ENCODE results near the gene EXOC4.
"Not testable (repeated sequence)": the region's sequence is repeated elsewhere in the genome, so short reads cannot be mapped to it uniquely, and the experiment has no call there.

The EXOC4 gene

DNA sequence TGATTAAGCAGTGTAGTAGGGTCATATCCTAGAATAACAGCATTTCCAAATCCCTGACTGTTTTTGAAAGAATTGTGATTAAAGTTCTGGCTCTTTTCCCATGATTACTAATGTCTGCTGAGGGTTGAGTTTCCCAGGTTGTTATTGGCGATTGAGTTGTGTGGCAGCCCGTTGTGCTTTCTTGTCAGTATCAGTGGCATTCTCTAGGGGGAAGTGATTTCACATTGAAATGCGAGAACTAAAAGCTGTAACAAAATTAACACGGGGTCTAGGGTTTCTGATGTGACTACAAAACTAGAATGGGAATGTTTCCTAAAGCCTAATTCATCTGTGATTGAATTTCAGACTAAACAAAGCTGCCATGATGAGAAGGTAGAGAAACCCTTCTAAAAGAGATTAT is 349.4 kb downstream of the EXOC4 start:
- in situ Hi-C loops (cut with MboI; ENCODE audit: low sequenced_read_pairs): no loop called here

DNA sequence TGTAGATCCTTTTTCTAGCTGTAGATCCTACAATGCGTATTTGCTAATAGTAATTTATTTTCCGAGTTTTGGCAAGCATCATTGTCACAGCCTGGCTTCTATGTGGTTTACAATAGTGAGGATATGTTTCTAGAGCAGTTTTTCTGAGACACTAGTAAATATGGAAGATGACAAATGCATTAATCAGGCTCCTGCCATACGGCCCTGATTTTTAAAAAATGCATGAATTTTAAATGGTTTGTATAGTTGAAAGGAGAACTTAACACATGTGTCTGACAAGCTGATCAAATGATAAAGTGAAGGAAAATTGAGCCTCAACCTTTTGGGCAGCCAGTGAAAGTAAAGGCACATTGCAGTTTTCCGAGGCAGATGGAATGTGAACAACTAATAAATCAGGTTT is 354.1 kb downstream of the EXOC4 start:
- in situ Hi-C loops (cut with MboI; ENCODE audit: low sequenced_read_pairs): no loop called here

DNA sequence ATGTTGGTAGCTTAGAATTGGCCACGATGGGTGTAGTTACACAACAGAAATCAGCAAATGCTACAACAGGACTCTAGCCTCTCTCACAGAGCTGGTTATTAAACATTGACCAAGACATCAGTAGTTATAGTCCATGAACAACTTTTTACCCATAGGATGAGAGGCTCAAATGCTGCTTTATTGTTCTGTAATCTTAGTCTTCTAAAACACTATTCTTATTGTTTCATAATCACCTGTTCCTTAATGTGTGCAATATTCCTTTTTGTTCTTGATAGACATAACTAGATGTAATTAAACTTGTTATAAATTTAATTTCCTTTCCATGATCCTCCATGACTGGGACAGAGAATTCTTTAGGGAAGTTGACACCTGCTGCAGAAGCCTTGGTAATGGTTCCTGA is 356.9 kb downstream of the EXOC4 start:
- in situ Hi-C loops (cut with MboI; ENCODE audit: low sequenced_read_pairs): no loop called here

DNA sequence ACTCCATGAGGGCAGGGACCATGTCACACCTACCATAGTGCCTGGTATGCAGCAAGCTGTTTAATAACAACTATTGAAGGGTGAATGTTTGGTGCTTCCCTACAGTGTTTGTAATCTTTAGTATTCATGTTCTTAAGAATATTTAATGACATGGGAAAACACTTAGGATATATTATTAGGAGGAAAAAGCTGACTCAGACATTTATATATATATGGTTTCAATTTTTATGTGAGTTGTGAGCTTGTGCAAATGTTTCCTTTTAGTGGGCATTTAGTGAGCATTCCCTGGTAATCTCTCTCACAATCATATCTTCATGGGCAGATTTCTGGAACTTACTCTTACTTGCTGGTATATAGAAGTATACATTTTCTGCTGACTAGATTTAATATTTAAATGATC is 359.1 kb downstream of the EXOC4 start:
- in situ Hi-C loops (cut with MboI; ENCODE audit: low sequenced_read_pairs): no loop called here

DNA sequence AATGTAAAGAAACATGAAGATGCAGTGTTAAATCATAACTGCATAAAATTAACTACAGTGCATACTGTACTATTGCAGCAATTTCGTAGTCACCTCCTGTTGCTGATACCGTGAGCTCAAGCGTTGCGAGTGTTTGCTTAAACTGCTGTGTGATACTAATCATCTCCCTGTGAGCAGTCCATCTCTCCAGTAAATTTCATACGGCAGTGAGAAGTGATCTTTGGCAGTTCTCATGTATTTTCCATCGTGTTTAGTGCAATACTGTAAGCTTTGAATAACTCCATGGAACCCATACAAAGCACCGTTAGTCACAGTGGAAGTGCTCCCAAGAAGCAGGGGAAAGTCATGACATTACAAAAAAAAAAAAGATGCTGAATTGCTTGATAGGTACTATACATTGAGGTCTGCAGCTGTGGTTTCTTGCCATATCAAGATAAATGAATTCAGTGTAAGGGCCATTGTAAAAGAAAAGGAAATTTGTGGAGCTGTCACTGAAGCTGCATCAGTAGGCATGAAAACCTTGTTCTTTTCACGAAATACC is 360.4 kb downstream of the EXOC4 start:
- in situ Hi-C loops (cut with MboI; ENCODE audit: low sequenced_read_pairs): no loop called here

DNA sequence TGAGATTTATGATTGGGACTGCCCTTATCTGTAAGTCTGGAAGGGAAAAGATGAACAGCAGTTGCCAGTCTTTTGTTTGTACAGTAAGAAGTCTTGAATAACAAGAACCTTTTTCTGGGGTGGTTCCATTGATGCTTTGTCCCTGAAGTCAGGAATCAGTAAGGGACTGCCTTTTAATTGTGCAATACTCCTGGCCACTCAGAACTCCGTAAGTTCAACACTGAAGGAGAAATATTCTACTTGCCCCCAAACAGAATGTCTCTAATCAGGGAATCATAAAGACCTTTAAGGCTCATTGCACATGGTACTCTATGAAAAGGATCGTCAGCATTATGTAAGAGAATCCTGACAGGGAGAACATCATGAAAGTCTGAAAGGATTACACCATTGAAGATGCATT is 361.4 kb downstream of the EXOC4 start:
- in situ Hi-C loops (cut with MboI; ENCODE audit: low sequenced_read_pairs): no loop called here

DNA sequence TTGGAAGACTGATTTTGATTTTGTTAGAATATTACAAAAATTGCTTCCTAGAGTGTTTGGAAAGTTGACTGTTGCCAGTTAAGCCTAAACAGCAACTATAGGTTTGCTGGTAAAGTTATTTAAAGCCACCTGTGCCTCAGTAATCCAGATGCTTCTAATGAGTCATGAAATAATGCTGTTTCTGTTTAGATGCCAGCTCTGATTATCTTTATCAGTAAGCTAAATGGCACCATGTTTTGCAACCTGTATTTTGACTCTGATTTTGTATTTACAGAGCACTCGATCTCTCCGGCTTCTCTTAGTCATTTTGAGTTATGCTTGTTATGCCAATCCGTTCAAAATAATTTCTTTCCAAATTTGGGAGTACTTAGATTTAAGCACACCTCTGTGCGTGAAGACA is 366.1 kb downstream of the EXOC4 start:
- in situ Hi-C loops (cut with MboI; ENCODE audit: low sequenced_read_pairs): no loop called here

DNA sequence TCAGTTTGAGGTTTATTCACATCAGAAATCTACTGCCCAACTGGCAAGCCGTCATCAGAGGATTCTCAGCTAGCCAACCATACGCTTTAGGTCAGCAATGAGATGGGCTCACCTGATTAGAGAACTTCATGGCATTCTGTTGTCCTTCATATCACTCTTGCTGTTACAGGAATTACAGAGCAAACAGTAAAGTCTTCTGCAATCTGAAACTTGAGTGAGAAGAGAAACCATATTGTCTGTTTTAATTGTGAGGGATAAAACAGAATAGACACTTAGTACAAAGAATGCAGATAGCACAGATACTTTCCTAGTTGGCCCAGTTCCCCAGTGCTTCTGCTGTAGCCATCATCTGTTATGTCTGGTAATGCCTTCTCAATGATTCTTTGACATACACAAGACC is 366.6 kb downstream of the EXOC4 start:
- in situ Hi-C loops (cut with MboI; ENCODE audit: low sequenced_read_pairs): no loop called here

DNA sequence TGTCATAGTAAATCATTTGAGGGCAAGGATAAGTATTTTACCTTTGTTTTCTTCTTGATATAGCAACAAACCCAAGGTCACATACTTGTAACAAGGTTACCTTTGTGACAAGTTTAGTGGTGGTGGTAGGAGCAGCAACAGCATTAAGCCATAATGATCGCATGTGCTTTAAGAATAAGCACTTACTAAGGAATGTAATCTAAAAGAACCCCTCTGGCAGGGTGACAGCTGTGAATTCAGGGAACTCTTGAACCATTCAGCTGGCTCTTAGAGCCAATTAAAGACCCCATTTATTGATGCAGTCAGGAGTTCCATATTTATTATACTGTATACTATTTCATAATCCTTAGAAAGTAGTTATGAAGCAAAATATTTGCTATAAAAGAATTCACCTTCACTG is 370.8 kb downstream of the EXOC4 start:
- in situ Hi-C loops (cut with MboI; ENCODE audit: low sequenced_read_pairs): no loop called here

DNA sequence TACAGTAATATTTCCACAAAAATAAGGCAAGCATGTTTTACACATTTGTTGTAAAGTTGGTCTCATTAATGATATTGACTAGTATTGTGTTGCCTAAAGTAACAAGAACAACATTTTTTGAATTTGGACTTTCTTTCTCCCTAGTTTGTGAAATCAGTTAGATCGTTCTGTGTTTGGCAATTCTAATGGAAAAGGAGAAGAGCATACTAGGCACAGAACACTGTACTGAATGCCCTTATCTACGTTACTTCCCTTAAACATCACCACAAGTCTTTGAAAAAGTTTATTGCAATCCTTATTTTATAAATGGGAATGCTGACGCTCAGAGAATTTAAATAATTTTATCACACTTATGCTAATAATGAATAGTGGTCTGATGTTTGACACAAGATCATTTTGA is 372.2 kb downstream of the EXOC4 start:
- in situ Hi-C loops (cut with MboI; ENCODE audit: low sequenced_read_pairs): no loop called here

DNA sequence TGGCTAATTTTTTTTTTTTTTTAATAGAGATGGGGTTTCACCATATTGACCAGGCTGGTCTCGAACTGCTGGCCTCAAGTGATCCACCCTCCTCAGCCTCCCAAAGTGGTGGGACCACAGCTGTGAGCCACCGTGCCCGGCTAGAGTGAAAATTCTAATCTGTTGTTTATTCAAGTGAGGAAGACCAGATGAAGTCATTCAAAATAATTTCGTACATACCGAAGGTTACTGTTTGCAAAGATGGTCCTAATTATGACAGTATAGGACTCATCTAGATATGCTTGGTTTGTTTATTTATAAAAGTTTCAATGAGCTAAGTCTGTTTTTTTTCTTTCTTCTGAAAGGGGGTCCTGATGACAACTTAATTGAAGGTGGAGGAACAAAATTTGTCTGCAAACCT is 376.8 kb downstream of the EXOC4 start:
- in situ Hi-C loops (cut with MboI; ENCODE audit: low sequenced_read_pairs): no loop called here

DNA sequence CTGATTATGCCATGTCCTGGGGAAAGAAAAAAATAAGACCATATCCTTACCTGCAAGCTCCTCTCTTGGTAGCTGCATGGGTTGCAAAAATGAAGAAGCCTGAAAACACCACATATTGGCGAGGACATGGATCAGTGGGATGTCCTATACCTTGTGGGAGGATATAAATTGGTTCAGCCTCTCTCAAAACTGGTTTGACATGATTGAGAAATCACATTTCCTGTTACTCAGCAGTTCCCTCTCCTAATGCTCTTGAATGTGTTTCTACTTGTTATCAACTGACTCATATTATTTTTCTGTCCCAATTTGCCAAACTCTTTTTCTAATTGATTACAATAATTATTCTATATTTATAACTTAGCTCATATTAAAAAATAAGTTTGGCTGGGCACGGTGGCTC is 380.2 kb downstream of the EXOC4 start:
- in situ Hi-C loops (cut with MboI; ENCODE audit: low sequenced_read_pairs): no loop called here

DNA sequence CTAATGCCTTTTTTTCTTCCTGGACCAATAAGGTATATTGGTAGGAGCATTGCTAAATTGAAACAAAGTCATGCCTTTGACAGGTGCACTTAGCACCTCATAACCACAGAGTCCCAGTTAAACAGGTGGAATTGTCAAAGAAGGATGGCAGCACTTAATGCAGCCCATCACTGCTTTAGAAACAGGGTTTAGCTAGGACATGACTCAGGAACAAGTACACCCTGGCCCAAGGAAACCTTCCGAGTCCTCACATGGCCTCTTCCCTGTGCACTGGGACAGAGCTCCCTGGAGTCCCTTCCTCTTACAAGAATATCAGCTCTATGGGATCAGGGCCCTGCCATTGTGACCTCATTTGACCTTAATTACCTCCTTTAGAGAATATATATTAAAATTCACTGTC is 382.7 kb downstream of the EXOC4 start:
- in situ Hi-C loops (cut with MboI; ENCODE audit: low sequenced_read_pairs): no loop called here

DNA sequence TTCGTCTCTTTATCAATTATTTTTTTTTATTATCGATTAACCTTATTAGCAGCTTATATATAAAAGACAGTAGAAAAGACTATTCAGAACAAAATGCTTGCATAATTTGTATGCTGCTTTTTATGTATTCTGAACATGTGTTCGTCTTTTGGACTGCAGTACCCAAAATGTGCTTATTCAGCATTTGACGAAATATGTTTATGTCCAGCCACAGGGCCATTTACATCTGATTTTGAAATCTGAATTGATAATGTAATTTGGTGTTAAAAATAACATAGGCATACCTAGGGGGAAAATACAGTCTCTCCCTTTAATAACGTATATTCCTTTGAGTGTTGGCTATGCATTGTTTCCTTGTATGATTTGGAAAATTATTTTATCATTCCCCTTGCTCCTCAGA is 386.0 kb downstream of the EXOC4 start:
- in situ Hi-C loops (cut with MboI; ENCODE audit: low sequenced_read_pairs): no loop called here

DNA sequence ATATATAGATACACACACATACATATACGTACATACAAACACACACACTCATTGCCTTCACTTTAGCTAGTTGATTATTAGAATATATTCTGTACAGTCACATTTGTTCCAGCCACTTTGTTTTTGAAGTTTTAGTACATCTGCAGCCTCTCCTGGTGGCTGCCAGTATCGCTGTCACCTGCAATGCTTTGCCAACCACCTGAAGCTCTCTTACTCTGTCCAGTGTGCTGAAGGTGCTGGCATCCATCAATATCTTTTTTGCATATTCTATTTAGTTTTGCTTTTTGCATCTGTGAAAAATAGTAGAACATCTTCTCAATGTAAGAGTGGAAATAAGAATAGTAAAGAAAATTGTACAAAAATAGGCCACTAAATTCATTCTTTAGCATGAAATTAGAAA is 388.6 kb downstream of the EXOC4 start:
- in situ Hi-C loops (cut with MboI; ENCODE audit: low sequenced_read_pairs): no loop called here

DNA sequence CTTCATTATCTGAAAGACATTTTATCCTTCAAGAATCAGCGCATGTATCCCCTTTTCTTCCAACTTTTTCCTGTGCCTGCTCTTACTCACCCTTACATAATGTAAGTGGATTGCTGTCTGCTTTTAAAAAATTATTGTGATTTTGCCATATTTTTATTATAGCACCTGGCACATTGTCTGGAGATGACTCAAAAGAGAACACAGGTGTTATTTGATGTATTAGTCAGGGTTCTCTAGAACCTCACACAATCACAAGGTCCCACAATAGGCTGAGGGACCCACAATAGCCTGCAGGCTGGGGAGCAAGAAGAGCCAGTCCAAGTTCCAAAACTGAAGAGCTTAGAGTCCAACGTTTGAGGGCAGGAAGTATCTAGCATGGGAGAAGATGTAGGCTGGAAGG is 390.0 kb downstream of the EXOC4 start:
- in situ Hi-C loops (cut with MboI; ENCODE audit: low sequenced_read_pairs): no loop called here

DNA sequence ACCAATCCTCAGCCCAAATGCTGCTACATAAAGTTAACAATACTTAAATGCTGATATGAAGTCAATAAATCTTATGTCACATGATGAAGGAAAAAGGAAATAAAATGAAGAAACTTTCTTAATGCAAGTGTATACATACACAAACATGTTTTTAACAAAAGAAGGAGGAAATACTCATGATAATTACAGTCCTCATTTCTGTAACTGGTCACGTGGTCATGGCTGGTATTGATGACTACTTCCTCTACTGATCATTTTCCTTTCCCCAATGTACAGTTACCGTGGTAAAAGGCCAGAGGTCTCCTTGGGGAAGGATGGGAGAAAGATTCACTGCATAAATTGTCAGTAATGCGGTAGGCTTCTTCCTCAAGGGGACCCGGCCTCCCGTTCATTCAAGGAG is 390.8 kb downstream of the EXOC4 start:
- in situ Hi-C loops (cut with MboI; ENCODE audit: low sequenced_read_pairs): not testable (repeated sequence)

DNA sequence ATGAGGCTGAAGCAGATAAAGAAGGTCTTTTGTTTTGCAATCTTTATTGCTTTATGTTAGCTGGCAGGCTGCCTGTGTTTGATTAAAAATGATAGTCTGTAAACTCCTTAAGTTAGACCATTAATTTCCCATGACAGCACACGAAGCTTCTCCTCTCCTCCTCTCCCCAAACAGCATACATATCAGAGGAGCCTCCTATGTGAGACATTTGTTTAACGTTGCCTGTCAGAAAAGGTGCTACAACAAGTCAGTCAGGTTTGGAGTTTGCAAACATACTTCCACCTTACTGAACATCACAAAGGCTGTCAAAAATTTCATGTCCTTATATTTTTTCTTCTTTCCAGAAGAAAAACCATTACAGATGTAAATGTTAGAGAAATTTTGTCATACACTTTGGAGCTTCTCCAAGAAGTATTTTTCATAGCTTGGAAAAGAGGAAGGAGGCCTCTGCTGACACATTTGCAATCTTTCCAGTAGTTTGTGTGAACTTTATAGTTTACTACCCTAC is 393.1 kb downstream of the EXOC4 start:
- in situ Hi-C loops (cut with MboI; ENCODE audit: low sequenced_read_pairs): no loop called here

DNA sequence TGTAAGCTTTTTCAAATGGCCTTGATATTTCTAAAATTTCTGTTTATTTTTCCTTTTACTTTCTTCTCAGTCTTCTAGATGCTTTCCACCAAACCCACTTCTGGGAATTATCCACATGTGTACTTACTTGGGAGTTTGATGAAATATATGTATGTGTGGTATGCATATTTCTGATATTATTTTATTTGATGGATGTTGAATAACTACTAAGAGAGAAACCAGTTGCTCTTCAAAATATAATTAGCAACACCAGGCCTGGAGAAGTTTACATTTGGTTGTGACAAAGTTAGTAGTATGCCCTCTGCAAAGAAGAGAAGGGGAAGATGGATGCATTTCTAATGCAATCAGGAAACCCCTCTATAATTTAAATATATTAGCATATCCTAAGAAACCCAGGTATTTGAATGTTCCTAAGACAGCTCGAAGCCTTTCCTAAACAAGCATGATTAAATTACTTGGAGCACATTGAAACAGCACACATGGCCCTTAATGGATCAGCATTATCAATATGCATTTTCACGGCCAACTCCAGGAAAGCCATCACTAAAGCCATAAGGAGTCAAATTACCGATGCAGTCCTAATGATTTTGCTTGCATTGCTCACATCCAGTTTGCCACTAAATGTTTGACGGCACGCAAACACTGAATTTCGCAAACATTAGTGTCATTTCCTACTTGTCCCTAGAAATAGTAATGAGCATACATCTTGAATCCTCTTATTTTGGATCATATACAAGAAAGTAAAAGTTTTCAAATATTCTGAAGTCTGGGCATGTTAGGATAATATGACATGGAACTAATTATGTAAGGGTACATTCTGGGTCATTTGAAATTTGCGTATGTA is 393.8 kb downstream of the EXOC4 start:
- in situ Hi-C loops (cut with MboI; ENCODE audit: low sequenced_read_pairs): no loop called here

DNA sequence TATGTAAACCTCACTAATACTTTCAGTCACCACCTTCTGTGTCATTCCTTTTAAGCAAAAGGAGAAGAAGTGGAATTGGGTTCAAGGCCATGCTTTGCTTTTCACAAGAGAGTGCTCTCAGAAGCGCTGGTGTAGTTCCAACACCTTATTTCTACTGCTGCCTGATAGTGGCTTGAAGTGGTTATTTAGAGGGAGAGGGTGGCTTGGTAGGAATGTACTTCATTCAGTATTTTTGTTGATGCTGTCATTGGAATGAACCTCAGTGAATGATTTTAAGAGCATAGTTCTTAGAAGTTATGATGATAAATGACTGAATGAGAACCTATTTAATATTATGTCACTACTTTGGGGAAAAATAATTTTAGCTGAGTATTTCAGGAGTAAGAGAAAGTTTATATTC is 396.7 kb downstream of the EXOC4 start:
- in situ Hi-C loops (cut with MboI; ENCODE audit: low sequenced_read_pairs): no loop called here

DNA sequence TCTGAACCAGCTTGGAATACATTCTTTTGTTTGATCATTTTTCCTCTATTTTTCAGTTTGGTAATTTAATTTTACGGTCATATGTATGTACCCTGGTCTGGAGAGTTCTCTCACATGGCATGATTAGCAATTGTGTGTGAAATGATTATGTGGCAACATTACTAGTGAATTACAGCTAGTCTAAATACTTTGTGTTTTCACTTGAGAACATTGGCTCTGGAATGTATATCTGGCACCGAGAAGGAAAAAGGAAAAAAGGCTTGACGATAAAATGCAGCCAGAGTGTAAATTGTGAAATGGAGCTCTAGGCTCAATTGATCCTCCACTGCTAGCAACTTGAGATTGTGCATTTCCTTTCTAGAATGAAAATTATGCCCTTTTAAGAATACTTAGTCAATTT is 397.2 kb downstream of the EXOC4 start:
- in situ Hi-C loops (cut with MboI; ENCODE audit: low sequenced_read_pairs): no loop called here

DNA sequence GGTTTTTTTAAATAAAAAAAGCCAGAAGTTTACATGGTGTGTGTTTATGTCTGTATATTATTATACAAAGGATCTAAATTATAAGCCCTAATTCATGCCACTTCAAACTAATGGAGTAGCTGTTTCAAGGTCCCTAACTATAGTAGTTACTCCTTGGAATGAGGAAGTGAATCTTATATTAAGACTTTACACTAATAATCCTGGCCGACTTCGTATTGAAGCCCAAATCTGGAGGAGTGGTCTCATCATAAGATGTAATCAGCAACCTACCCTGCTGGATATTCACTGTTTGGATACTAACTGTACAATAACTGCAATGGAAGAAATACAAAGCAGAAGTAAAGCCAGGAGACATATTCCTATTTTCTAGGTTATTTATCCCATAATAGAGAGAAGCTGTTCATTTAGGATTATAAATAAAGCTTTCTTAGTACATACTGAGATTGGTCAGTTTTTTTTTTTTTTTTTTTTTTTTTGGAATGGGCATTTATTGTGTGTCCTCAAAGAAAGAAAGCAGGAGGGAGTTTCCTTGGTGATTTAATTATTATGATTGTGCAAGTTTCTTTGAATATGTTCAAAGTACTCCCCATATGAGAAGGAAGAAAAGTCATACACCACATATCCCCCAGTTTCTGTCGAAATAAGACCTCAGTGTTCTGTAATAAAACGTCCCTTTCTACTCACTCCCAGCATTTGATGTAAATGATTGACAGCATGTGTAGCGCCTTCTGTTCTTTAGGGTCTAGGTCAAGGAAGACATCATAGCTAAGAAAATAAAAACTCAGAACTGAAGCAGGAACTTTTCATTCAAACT is 397.8 kb downstream of the EXOC4 start:
- in situ Hi-C loops (cut with MboI; ENCODE audit: low sequenced_read_pairs): no loop called here
